HFFc6 (cell line): ENCODE measurements around the gene TLR4. TPM values are rescaled to one million over a fixed set of nuclear protein-coding genes. Genes with fewer than 3 reads are reported as not detected.

Source experiments
- DNase-seq: peaks from one replicate; pipeline ENCODE4 v3.0.0-alpha.2; 2018
- H3K27ac Mint-ChIP-seq: 2 replicates; pipeline ENCODE4 v1.8.0; 2020; ENCODE audit warnings: mild to moderate bottlenecking, mixed read lengths
- H3K27me3 Mint-ChIP-seq: 2 replicates; pipeline ENCODE4 v1.8.0; 2021; ENCODE audit warnings: mild to moderate bottlenecking, moderate library complexity, mixed read lengths; ENCODE audit not compliant: insufficient read depth
- H3K36me3 Mint-ChIP-seq: 2 replicates; pipeline ENCODE4 v1.8.0; 2021; ENCODE audit warnings: low read depth, mixed read lengths
- H3K4me1 Mint-ChIP-seq: 2 replicates; pipeline ENCODE4 v1.8.0; 2020; ENCODE audit warnings: low read depth, mixed read lengths
- H3K4me3 Mint-ChIP-seq: 2 replicates; pipeline ENCODE4 v1.8.0; 2020; ENCODE audit warnings: mild to moderate bottlenecking, moderate library complexity, mixed read lengths
- H3K9me3 Mint-ChIP-seq: 2 replicates; pipeline ENCODE4 v1.8.0; 2020; ENCODE audit warnings: mild to moderate bottlenecking, mixed read lengths
- total RNA-seq, 6 experiments: library from RNA; stranded (reverse); fragmentation: NEBNext Ultra II Directional; extraction: Animal tissue kit (Norgen Biotek cat#: 25700); gene quantifications; 2 replicates in 1 of 6; 3 replicates in 5 of 6; pipeline ENCODE4 v1.2.3, GENCODE V29; 2021
- TF ChIP-seq, protein P1 (sequence below): fragments of 200-600 bp; sonication (generic); IDR thresholded peaks from 2 replicates; pipeline ENCODE4 v1.5.0; 2021; ENCODE audit warnings: antibody characterized with exemption, mild to moderate bottlenecking

The TLR4 gene
- total RNA-seq, 6 experiments from 2014 or later = 1.7 to 18.5 (median 2.7) TPM

GRCh38 chr9:117746263-117746662 is 42.1 kb downstream of the TLR4 start:
- H3K27me3 Mint-ChIP-seq = peaks cover 4% of the 10 kb centered on the region
- H3K4me1 Mint-ChIP-seq = no peaks in the 10 kb centered on the region; the same call in 1 of the 2 replicates
- no peak overlapping the region for H3K27ac Mint-ChIP-seq
- H3K9me3 Mint-ChIP-seq = peaks cover 3% of the 10 kb centered on the region; the same call in 1 of the 2 replicates
- H3K4me3 Mint-ChIP-seq = no peak overlapping the region
- no peak for DNase-seq
- no peaks in the 10 kb centered on the region; the same call in 1 of the 2 replicates for H3K36me3 Mint-ChIP-seq
- TF ChIP-seq, protein P1, sequence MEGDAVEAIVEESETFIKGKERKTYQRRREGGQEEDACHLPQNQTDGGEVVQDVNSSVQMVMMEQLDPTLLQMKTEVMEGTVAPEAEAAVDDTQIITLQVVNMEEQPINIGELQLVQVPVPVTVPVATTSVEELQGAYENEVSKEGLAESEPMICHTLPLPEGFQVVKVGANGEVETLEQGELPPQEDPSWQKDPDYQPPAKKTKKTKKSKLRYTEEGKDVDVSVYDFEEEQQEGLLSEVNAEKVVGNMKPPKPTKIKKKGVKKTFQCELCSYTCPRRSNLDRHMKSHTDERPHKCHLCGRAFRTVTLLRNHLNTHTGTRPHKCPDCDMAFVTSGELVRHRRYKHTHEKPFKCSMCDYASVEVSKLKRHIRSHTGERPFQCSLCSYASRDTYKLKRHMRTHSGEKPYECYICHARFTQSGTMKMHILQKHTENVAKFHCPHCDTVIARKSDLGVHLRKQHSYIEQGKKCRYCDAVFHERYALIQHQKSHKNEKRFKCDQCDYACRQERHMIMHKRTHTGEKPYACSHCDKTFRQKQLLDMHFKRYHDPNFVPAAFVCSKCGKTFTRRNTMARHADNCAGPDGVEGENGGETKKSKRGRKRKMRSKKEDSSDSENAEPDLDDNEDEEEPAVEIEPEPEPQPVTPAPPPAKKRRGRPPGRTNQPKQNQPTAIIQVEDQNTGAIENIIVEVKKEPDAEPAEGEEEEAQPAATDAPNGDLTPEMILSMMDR = no peak

DNA sequence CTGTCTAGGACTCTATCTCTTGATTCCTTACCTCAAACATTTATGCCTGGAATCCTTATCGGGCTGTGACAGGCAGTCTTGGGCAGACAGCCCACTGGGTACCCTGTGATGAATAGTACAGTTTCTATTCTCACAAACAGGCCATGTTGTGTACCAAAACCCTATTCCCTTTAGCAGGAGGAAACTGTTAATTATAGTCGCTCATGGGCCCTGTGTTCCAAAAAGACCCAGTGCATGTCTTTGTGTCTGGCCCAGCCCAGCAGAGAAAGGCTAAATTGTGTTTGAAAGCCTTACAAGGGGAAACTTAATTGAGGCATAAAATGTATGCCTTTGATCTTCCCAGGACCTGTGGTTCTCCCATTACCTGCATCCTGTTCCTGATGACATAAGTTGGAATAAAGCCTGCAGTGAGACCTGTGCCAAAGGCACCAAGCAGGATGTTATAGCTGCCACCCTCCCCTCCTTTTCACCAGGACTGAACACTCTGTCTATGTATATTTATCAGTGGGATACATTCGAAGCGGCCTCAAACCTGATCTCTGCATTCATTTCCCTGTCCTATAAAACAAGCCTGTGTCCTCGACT is 43.3 kb downstream of the TLR4 start:
- H3K4me1 Mint-ChIP-seq = no peaks in the 10 kb centered on the region; the same call in 1 of the 2 replicates
- TF ChIP-seq, protein P1 = no peak
- H3K4me3 Mint-ChIP-seq = no peak overlapping the region
- no peak overlapping the region for H3K27ac Mint-ChIP-seq
- no peaks in the 10 kb centered on the region; the same call in 1 of the 2 replicates for H3K36me3 Mint-ChIP-seq
- peaks cover 4% of the 10 kb centered on the region for H3K27me3 Mint-ChIP-seq
- H3K9me3 Mint-ChIP-seq = no peaks in the 10 kb centered on the region; the same call in 1 of the 2 replicates
- DNase-seq = no peak

DNA sequence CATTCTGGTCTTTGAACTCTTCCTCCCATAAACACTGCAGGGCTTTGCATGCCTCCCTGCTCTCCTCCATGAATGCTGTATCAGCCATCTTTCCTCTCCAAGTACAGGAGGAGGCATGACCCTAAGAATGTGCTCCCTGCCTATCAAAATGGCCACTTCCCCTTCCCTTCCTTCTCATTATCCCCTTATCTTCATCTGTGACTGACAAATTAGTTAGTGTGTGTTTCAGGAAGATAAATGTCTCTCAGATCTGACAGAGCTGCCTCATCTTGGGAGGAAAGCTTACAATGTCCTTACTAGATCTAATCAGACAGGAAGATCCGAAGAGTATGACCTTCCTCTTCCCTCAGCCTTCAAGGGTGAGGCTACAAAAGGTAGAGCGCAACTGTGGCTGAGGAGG is 46.2 kb downstream of the TLR4 start:
- Mint-ChIP-seq H3K27ac (no peak overlapping the region), H3K27me3 (peaks cover 2% of the 10 kb centered on the region), H3K36me3 (peaks cover 4% of the 10 kb centered on the region; the same call in 1 of the 2 replicates), H3K4me3 (no peak overlapping the region), H3K9me3 (no peaks in the 10 kb centered on the region; the same call in 1 of the 2 replicates), H3K4me1 (no peaks in the 10 kb centered on the region; the same call in 1 of the 2 replicates)
- no peak for DNase-seq
- TF ChIP-seq, protein P1 = no peak

DNA sequence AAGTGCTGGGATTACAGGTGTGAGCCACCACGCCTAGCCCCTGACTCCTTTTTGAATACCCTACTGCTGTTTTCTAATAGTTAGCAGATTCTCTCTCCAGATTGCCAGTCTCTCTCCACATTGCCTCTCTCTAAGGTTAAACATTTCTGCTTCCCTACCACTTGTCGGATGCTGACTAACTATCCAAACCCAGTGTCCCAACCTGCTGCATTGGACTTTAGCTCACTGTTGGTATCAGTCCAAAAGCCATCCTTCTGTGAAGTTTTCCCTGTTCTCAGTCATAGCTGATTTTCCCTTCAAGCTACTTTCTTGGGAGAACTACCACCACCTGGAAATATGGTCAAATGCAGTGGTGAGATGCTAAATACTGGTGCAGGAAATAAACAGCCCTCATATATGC is 48.7 kb downstream of the TLR4 start:
- peaks cover 4% of the 10 kb centered on the region; the same call in 1 of the 2 replicates for H3K36me3 Mint-ChIP-seq
- DNase-seq = no peak

DNA sequence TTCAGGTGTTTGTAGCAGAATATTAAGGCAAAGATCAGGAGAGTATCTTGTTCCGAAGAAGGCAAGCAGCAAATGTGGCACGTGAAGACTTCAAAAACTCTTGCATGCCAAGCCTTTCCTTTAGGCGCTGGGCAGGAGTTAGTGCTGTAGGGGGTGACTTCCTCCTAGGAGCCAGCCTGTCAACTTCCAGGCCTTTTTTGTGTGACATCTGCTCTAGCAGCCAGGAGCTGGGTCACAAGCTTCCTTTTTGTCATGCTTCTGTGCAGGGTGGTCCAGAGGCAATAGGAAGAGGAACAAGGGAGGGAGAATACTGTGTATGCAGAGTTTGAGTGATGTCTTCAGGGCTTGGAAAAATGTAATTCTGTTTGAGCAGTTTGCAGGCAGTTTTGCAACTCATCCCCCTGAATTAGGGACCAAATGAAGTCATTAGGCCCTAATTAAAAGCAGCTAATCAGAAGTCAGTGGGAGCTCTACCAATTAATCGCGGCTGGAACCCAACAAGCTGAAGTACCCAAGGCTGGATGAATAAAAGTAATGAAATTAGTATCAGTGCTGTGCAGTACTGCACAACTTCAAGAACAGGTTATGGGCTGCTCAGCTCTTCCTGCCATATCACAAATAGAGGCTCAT is 53.5 kb downstream of the TLR4 start:
- H3K36me3 Mint-ChIP-seq = peaks cover 4% of the 10 kb centered on the region; the same call in 1 of the 2 replicates
- peaks cover 2% of the 10 kb centered on the region; the same call in 1 of the 2 replicates for H3K9me3 Mint-ChIP-seq
- no peak overlapping the region for H3K27ac Mint-ChIP-seq
- TF ChIP-seq, protein P1 = no peak
- H3K27me3 Mint-ChIP-seq = no peaks in the 10 kb centered on the region; the same call in 1 of the 2 replicates
- no peak for DNase-seq
- H3K4me3 Mint-ChIP-seq = no peak overlapping the region
- H3K4me1 Mint-ChIP-seq = peaks cover 3% of the 10 kb centered on the region; the same call in 1 of the 2 replicates

More for the DNA sequence above, 48.7 kb downstream of the TLR4 start:
- Mint-ChIP-seq H3K27ac (no peak overlapping the region), H3K27me3 (peaks cover 2% of the 10 kb centered on the region), H3K4me3 (no peak overlapping the region), H3K4me1 (no peaks in the 10 kb centered on the region), H3K9me3 (no peaks in the 10 kb centered on the region; the same call in 1 of the 2 replicates)
- TF ChIP-seq, protein P1 = no peak
